Body of pancreas (tissue), 4 donors: ENCODE results near the gene HECTD2. TPM values are rescaled to one million over a fixed set of nuclear protein-coding genes. Genes with fewer than 3 reads are reported as not detected.
A peak's percentile ranks its signal among the peaks of the same experiment; 100 is the strongest.

ENCODE experiments used
- ATAC-seq: fragments of 150-250 bp; one replicate; pipeline ENCODE4 v1.9.1; 2016
- DNase-seq, 4 donors: peaks; one replicate each; pipeline ENCODE4 v3.0.0-alpha.2; 2019
- H3K27ac ChIP-seq, 4 donors: fragments of 200-600 bp; sonication (generic); 1 replicate in 3 of 4; 2 replicates in 1 of 4; pipeline versions ENCODE4 v1.5.1 to v1.6.1; 2016 to 2019; ENCODE audit warnings: mild to moderate bottlenecking in 1 of 4, mixed read lengths in 1 of 4, moderate library complexity in 1 of 4
- H3K27me3 ChIP-seq, 2 donors: fragments of 200-600 bp; sonication (generic); one replicate each; pipeline ENCODE4 v1.6.0; 2016; ENCODE audit warnings: mild to moderate bottlenecking in 1 of 2
- H3K36me3 ChIP-seq, 2 donors: fragments of 200-600 bp; sonication (generic); replicated peaks in 1 of 2; 2 replicates each; pipeline ENCODE4 v1.5.1; 2016; ENCODE audit warnings: low read depth in 2 of 2; ENCODE audit not compliant: insufficient read depth in 1 of 2
- H3K4me1 ChIP-seq: fragments of 200-600 bp; sonication (generic); one replicate; pipeline ENCODE4 v1.6.0; 2016
- H3K4me3 ChIP-seq, 2 donors: fragments of 200-600 bp; sonication (generic); 1 replicate in 1 of 2; 2 replicates in 1 of 2; pipeline ENCODE4 v1.5.1; 2016 to 2019
- H3K9me3 ChIP-seq, 3 donors: fragments of 200-600 bp; sonication (generic); 1 replicate in 2 of 3; 2 replicates in 1 of 3; pipeline ENCODE4 v1.5.1; 2016
- CTCF ChIP-seq, 7 experiments: fragments of 450-650 bp in 4 of 7; fragments of 200-600 bp in 3 of 7; sonication (generic) in 3 of 7; IDR thresholded peaks; one replicate each; pipeline ENCODE4 v1.5.1; 2016 to 2019; ENCODE audit warnings: antibody characterized with exemption in 7 of 7
- POLR2A ChIP-seq, 3 donors: fragments of 450-650 bp; IDR thresholded peaks; one replicate each; pipeline ENCODE4 v1.6.1; 2016; ENCODE audit warnings: antibody characterized with exemption in 3 of 3, mild to moderate bottlenecking in 2 of 3
- WGBS, 2 donors: methylation state at CpG; one replicate each; pipeline ENCODE4 v1.1.5; 2017; 5-methylcytosine and 5-hydroxymethylcytosine counted together
- intact Hi-C: fragments of 100-400 bp; cut with DNase I; formaldehyde crosslinking; loops from one replicate; pipeline ENCODE4 v1.15.1; 2023
- total RNA-seq, 2 donors: library from RNA; depleted of rRNA; stranded (reverse); fragments of >200 nt; gene quantifications; one replicate each; pipeline ENCODE4 v1.1.0, GENCODE V29; 2016

HECTD2 gene
- total RNA-seq, 2 donors from 2014 or later = 10.2 to 13.0 TPM

GRCh38 chr10:91545384-91545783, 135.2 kb downstream of the HECTD2 start:
- no peaks in the 10 kb centered on the region for H3K27me3 ChIP-seq
- no peak for TF ChIP-seq CTCF (IDR thresholded peaks at IDR 0.05)
- TF ChIP-seq POLR2A (IDR thresholded peaks at IDR 0.05) = no peak
- no peak for DNase-seq
- H3K36me3 ChIP-seq = no peaks in the 10 kb centered on the region
- ATAC-seq = no peak
- no peaks in the 10 kb centered on the region for H3K9me3 ChIP-seq
- WGBS, 2 donors = 64 to 81% methylated on average over 3 of the region's 3 CpGs
- peaks cover 7% of the 10 kb centered on the region for H3K4me1 ChIP-seq
- intact Hi-C loops = no loop called here
- no peak overlapping the region for H3K4me3 ChIP-seq
- no peak overlapping the region for H3K27ac ChIP-seq

- Histone ChIP-seq H3K36me3 (no peaks in the 10 kb centered on the region), H3K4me3 (no peak overlapping the region), H3K27me3 (no peaks in the 10 kb centered on the region), H3K4me1 (peaks cover 7% of the 10 kb centered on the region), H3K27ac (no peak overlapping the region), H3K9me3 (no peaks in the 10 kb centered on the region)
- ATAC-seq (no peak), DNase-seq (peak in 1 of 4 donors; percentile 23)
- TF ChIP-seq POLR2A (IDR thresholded peaks at IDR 0.05) (no peak), CTCF (IDR thresholded peaks at IDR 0.05) (no peak)
- intact Hi-C loops = no loop called here
- 38 to 50% methylated on average over 3 of the region's 3 CpGs for whole genome bisulfite sequencing, 2 donors
These were observed 135.7 kb downstream of the HECTD2 start for GRCh38 chr10:91545838-91546237.

GRCh38 chr10:91549262-91549661, 139.1 kb downstream of the HECTD2 start:
- Histone ChIP-seq H3K36me3 (no peaks in the 10 kb centered on the region), H3K9me3 (no peaks in the 10 kb centered on the region), H3K27ac (no peak overlapping the region), H3K4me1 (peaks cover 16% of the 10 kb centered on the region), H3K4me3 (no peak overlapping the region), H3K27me3 (no peaks in the 10 kb centered on the region)
- DNase-seq = no peak
- ATAC-seq = no peak
- intact Hi-C loops = no loop called here
- no peak for TF ChIP-seq CTCF (IDR thresholded peaks at IDR 0.05)
- TF ChIP-seq POLR2A (IDR thresholded peaks at IDR 0.05) = no peak
- 93 to 97% methylated on average over 3 of the region's 3 CpGs for WGBS, 2 donors

- intact Hi-C loops = loop anchor here (5.0 kb wide), 1 partner anchor 87 kb away; no protein-coding TSS in a partner anchor
- no peak for TF ChIP-seq POLR2A (IDR thresholded peaks at IDR 0.05)
- TF ChIP-seq CTCF (IDR thresholded peaks at IDR 0.05) = no peak
- no peak for DNase-seq
These were observed 139.9 kb downstream of the HECTD2 start for GRCh38 chr10:91550021-91550420.

GRCh38 chr10:91551856-91552255, 141.7 kb downstream of the HECTD2 start:
- no peak for TF ChIP-seq POLR2A (IDR thresholded peaks at IDR 0.05)
- TF ChIP-seq CTCF (IDR thresholded peaks at IDR 0.05) = peak; percentile 44 to 93 (median 70)
- DNase-seq = peak; percentile 55 to 67 (median 62)
- peaks cover 31% of the 10 kb centered on the region for H3K4me1 ChIP-seq

More at GRCh38 chr10:91550021-91550420, 139.9 kb downstream of the HECTD2 start:
- 92 to 96% methylated on average over 3 to 4 of the region's 4 CpGs for WGBS, 2 donors
- no peak overlapping the region for H3K4me3 ChIP-seq
- H3K36me3 ChIP-seq = no peaks in the 10 kb centered on the region
- no peak overlapping the region for H3K27ac ChIP-seq
- H3K4me1 ChIP-seq = peaks cover 20% of the 10 kb centered on the region
- ATAC-seq = no peak
- H3K9me3 ChIP-seq = no peaks in the 10 kb centered on the region
- no peaks in the 10 kb centered on the region for H3K27me3 ChIP-seq

More at GRCh38 chr10:91551856-91552255, 141.7 kb downstream of the HECTD2 start:
- no peaks in the 10 kb centered on the region for H3K9me3 ChIP-seq
- H3K27ac ChIP-seq = no peak overlapping the region
- ATAC-seq = peak; percentile 51
- intact Hi-C loops = loop anchor here (5.0 kb wide), 1 partner anchor 85 kb away; no protein-coding TSS in a partner anchor
- 60 to 62% methylated on average over 8 of the region's 8 CpGs for WGBS, 2 donors
- H3K36me3 ChIP-seq = no peaks in the 10 kb centered on the region
- no peaks in the 10 kb centered on the region for H3K27me3 ChIP-seq
- no peak overlapping the region for H3K4me3 ChIP-seq
